IPS-11a (cell line): Measurements from ENCODE around the gene MKI67.
"Not testable (repeated sequence)": the region's sequence is repeated elsewhere in the genome, so short reads cannot be mapped to it uniquely, and the experiment has no call there.

ENCODE experiments used
- H3K4me3 ChIP-seq: one replicate; pipeline ENCODE4 v1.5.1; 2013; ENCODE audit warnings: low read depth, low read length, control low read depth

The MKI67 gene

DNA sequence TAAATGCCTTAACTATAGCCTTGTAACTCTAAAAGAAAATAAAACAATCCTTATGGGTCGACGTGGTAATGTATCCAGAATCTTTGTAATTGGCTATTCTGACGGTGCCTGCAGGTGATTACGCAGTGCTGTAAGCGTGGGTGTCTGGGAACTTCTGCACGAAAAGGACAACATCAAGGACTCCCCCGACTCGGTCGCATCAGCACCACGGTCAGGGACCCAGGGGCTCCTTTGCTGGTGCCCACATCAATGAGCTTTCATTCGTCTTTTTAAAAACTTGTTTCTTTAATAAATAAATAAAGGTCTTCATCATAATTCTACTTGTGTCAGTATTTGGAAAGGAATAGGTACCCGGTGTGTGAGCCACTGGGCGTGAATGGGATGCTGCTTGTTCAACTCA, 13.2 kb downstream of the MKI67 start:
- H3K4me3 ChIP-seq = no peak overlapping the region

- H3K4me3 ChIP-seq = no peak overlapping the region
These were observed 14.5 kb downstream of the MKI67 start for GRCh38 chr10:128111696-128112095.

GRCh38 chr10:128110339-128110738, 15.9 kb downstream of the MKI67 start:
- no peak overlapping the region for H3K4me3 ChIP-seq

GRCh38 chr10:128109707-128110106, 16.5 kb downstream of the MKI67 start:
- H3K4me3 ChIP-seq = no peak overlapping the region

DNA sequence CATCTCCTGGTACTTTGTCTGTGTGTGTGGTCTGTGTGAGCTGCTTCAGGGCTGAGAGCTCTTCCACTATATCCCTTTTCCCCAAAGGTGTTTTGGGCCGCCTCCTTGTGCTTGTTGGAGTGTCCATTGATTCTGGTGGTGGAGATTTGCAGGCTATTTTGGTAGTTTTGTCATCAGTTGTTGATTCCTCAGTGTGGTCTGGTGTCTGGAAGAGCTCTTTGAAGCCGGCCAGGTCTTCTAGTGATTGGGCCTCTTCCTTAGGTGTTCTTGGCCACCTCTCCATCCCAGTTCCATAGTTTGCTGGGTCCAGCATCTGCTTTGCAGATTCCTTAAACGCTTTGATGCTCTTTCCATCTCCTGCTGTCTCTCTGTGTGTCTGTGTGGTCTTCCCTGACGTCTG, 20.8 kb downstream of the MKI67 start:
- no peak overlapping the region for H3K4me3 ChIP-seq

GRCh38 chr10:128103229-128103714, 23.0 kb downstream of the MKI67 start:
- H3K4me3 ChIP-seq = no peak overlapping the region

- no peak overlapping the region for H3K4me3 ChIP-seq
These were observed 23.6 kb downstream of the MKI67 start for GRCh38 chr10:128102480-128103228.

- no peak overlapping the region for H3K4me3 ChIP-seq
These were observed 24.3 kb downstream of the MKI67 start for GRCh38 chr10:128101901-128102300.

GRCh38 chr10:128099901-128100300, 26.3 kb downstream of the MKI67 start:
- no peak overlapping the region for H3K4me3 ChIP-seq

GRCh38 chr10:128098631-128099030, 27.6 kb downstream of the MKI67 start:
- no peak overlapping the region for H3K4me3 ChIP-seq

DNA sequence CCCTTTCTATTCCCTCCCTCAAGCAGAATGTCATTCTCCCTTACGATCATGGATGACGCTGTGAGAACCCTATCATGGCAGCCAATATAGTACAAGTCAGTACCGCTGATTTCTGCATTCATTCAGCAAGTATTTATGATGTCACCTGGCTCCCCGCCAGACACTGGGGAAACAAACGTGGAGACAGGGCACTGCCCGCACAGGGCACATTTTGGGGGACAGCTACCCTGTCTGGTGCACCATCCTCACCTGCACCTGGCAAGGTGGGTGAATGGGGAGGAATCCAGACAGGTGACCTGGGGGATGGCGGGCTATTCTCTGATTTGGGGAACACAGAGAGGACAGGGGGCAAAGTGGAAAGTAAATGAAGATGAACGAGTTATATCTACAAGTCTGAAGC, 28.4 kb downstream of the MKI67 start:
- H3K4me3 ChIP-seq = no peak overlapping the region

DNA sequence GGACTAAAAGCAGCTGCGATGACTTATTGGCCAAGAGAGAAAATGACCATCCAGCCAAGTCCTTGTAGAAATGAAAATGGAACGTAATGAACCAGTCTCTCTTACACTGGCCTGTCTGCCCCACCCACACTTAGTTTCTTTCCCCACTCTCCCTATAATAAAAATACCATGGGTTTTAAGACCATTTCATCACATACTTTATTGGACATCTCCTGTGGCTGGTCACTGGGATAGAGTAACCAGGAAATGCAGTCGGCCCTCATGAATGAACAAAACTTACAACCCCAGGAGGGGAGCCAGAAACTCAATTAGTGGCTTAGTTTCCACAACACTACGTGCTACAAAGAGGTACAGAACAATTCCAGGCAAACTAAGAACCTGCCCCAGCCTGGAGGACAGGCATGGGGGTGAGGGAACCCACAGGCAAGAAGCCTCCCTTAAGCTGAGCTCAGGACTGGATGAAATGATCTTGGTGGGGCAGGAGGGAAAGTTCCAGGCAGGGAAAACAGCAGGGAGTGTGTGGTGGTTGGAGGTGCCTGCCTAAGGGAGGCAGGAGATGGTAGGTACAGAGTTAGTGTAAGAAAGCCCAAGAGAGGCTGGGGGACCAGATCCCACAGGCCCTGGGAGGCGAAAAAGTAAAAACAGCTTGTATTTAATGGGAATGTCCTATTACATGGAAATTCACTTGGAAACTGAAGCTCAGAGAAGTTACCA, 29.6 kb downstream of the MKI67 start:
- H3K4me3 ChIP-seq = no peak overlapping the region

GRCh38 chr10:128095753-128096469, 30.3 kb downstream of the MKI67 start:
- no peak overlapping the region for H3K4me3 ChIP-seq

DNA sequence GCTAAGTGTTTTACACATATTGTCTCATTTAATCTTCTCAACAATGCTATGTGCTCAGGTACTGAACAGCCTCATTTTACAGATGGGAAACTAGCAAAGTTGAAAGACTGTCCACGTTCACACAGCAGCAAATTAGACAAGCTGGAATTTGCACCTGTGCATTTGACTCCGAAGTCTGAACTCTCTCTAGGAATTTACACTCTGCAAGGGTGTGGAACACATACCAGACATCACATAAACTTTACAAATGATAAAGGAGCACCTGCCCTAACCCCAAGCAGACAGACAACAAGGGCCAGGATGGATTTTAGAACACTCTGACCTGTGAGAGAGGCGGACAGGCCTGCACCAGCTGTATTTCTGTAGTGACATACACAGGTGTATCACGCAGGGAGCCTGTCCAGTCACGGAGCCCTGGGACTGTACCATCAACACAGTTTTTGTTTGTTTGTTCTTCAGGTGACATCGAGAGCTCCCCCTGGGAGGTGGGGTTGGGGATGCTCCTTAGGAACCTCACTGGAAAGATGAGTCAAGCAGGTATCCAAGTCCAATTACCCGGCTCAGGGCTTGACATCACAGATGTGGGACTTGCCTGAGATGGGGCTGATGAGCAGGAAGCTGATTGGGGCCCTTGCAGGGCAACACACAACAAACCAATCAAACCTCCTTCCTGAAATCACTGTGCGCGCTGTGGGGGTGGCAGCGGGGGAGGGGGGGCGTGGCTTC, 31.0 kb downstream of the MKI67 start:
- no peak overlapping the region for H3K4me3 ChIP-seq

GRCh38 chr10:128094596-128094995, 31.6 kb downstream of the MKI67 start:
- H3K4me3 ChIP-seq = not testable (repeated sequence)

- no peak overlapping the region for H3K4me3 ChIP-seq
These were observed 33.8 kb downstream of the MKI67 start for GRCh38 chr10:128092454-128092853.

GRCh38 chr10:128091636-128092210, 34.5 kb downstream of the MKI67 start:
- H3K4me3 ChIP-seq = no peak overlapping the region

DNA sequence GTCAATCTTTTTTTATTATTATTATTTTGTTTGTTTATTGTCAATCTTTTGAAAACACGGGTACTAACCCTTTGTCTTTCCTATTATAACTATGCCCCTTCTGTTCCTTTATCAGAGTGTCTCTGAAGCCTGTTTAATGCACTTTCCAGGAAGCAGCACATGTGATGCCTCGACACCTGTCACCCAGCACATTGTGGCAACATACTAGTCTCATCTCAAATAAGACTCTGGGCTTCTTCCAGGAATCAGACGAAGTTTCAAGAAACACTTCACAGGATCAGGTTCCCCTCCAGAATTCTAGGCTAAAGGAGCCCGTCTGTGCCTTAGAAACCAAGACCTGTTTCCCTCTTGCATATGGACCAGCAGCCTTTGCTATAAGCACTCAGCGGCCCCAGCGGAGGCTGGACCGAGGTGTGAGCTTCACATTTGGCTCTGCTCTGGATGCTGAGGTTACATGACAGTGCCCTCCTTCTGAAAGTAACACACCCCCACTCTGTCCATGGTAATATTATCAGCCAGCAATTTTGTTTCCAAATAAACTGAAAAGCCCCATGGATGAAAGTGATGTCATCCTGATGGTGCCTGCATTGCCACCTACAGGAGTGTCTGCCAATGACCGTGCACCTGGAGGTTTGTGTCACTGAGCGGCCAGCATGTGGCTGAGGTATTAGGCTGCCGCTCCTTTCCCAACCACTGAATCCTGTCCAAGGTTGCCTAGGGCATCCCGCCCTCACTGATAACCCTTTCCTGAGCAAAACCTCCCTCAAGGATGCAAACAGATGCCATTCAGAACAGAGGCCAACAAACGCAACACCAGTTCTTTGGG, 38.1 kb downstream of the MKI67 start:
- no peak overlapping the region for H3K4me3 ChIP-seq

DNA sequence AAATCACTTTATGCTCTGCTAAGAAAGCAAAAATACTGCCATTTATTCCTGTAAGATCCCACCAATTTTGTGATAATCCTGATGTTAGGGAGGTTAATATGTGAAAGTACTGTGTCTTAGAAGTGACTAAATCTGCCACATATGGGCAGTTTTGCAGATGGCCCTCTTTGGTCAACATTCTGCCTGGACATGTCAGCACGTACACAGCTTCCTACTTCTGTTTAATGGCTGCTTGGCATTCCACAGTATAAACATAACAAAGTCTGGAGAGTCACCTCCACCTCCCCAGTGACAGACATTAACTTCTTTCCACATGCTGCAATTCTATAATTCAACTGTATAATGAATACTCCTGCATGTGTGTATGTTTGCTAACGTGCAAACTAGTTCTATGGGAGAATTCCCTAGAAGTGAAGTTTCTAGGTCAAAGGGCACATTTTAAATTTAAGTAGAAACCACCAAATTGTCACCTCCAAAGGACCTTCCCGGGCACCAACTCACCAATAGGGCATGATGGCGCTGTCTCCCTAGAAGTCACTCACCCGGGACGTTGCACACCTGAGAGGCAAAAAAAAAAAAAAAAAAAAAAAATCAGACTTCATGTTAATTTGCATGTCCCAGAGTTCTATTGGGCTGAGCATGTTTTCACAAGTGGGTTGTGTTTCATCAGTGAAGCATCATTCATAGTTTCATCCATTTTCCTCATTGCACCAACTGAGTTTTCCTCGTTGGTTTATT, 38.9 kb downstream of the MKI67 start:
- no peak overlapping the region for H3K4me3 ChIP-seq
